Sigmoid colon (tissue), 7 donors: ENCODE data around the gene FAM76A. TPM values are rescaled to one million over a fixed set of nuclear protein-coding genes. Genes with fewer than 3 reads are reported as not detected.

ENCODE experiments used
- DNase-seq: peaks from one replicate; pipeline ENCODE4 v3.0.0-alpha.2; 2019
- H3K27ac ChIP-seq, 4 donors: fragments of 200-600 bp; sonication (generic); one replicate each; pipeline ENCODE4 v1.5.1; 2016 to 2019; ENCODE audit warnings: mild to moderate bottlenecking in 1 of 4
- H3K27me3 ChIP-seq, 3 donors: fragments of 200-600 bp; sonication (generic); one replicate each; pipeline ENCODE4 v1.5.1; 2019; ENCODE audit warnings: mild to moderate bottlenecking in 1 of 3
- H3K36me3 ChIP-seq, 4 donors: fragments of 200-600 bp; sonication (generic); one replicate each; pipeline ENCODE4 v1.5.1; 2016 to 2019
- H3K4me1 ChIP-seq, 4 donors: fragments of 200-600 bp; sonication (generic); one replicate each; pipeline ENCODE4 v1.5.1; 2017 to 2019
- H3K4me3 ChIP-seq, 4 donors: fragments of 200-600 bp; sonication (generic); one replicate each; pipeline ENCODE4 v1.5.1; 2017 to 2019; ENCODE audit warnings: mild to moderate bottlenecking in 2 of 4, moderate library complexity in 1 of 4
- H3K9me3 ChIP-seq, 4 donors: fragments of 200-600 bp in 3 of 4; sonication (generic) in 3 of 4; one replicate each; pipeline versions ENCODE4 v1.5.1 to v1.6.1; 2013 to 2019
- CTCF ChIP-seq, 4 experiments: fragments of 450-650 bp in 3 of 4; fragments of 200-600 bp in 1 of 4; IDR thresholded peaks; one replicate each; pipeline ENCODE4 v1.5.1; 2016 to 2019; ENCODE audit warnings: antibody characterized with exemption in 4 of 4, mild to moderate bottlenecking in 3 of 4, moderate library complexity in 2 of 4
- EP300 ChIP-seq, 4 donors: sonication (generic); formaldehyde crosslinking; IDR thresholded peaks; one replicate each; pipeline ENCODE4 v1.6.1; 2017; ENCODE audit warnings: antibody characterized with exemption in 4 of 4
- POLR2A ChIP-seq, 2 donors: fragments of 450-650 bp; IDR thresholded peaks; one replicate each; pipeline ENCODE4 v1.6.1; 2016; ENCODE audit warnings: antibody characterized with exemption in 2 of 2, mild to moderate bottlenecking in 2 of 2, moderate library complexity in 2 of 2
- POLR2AphosphoS5 ChIP-seq, 4 donors: sonication (generic); formaldehyde crosslinking; IDR thresholded peaks; one replicate each; pipeline ENCODE4 v1.6.1; 2017; ENCODE audit warnings: antibody characterized with exemption in 4 of 4
- WGBS, 2 donors: extraction: QIAGEN DNeasy Blood & Tissue Kit; methylation state at CpG; one replicate each; pipeline ENCODE4 v1.1.7; 2013; 5-methylcytosine and 5-hydroxymethylcytosine counted together
- intact Hi-C: fragments of 100-400 bp; cut with DNase I; formaldehyde crosslinking; loops from one replicate; pipeline ENCODE4 v1.15.1; 2023
- polyA plus RNA-seq, 3 donors: library from polyadenylated mRNA; stranded (reverse); fragments of 200-250 nt; gene quantifications; one replicate each; pipeline ENCODE4 v1.2.3, GENCODE V29; 2013
- total RNA-seq, 4 donors: library from RNA; depleted of rRNA; stranded (reverse); fragments of >200 nt; gene quantifications; one replicate each; pipeline ENCODE4 v1.1.0, GENCODE V29; 2016
- donor health status: healthy with polysubstance abuse.
- donor health status: Bipolar disorder and iron deficiency.
- donor health status: healthy.

FAM76A gene
- total and polyA plus RNA-seq, 7 donors = 3.6 to 24.3 (median 11.9) TPM

GRCh38 chr1:27682351-27682944 is 43.3 kb upstream of the FAM76A start:
- DNase-seq = no peak

GRCh38 chr1:27684176-27684575 is 41.6 kb upstream of the FAM76A start:
- intact Hi-C loops = no loop called here
- no peaks in the 10 kb centered on the region for H3K27me3 ChIP-seq
- 90 to 92% methylated on average over 2 of the region's 2 CpGs for WGBS, 2 donors
- no peak overlapping the region for H3K4me3 ChIP-seq
- H3K27ac ChIP-seq = no peak overlapping the region
- no peak for DNase-seq
- TF ChIP-seq POLR2AphosphoS5 (IDR thresholded peaks at IDR 0.05) = no peak
- TF ChIP-seq CTCF (IDR thresholded peaks at IDR 0.05) = no peak
- no peak for TF ChIP-seq EP300 (IDR thresholded peaks at IDR 0.05)
- TF ChIP-seq POLR2A (IDR thresholded peaks at IDR 0.05) = no peak
- H3K4me1 ChIP-seq = no peaks in the 10 kb centered on the region
- peaks cover 0 to 10% (median 8%) of the 10 kb centered on the region in 4 donors for H3K9me3 ChIP-seq
- no peaks in the 10 kb centered on the region for H3K36me3 ChIP-seq

More at GRCh38 chr1:27682351-27682944, 43.3 kb upstream of the FAM76A start:
- TF ChIP-seq POLR2A (IDR thresholded peaks at IDR 0.05) (no peak), CTCF (IDR thresholded peaks at IDR 0.05) (no peak), EP300 (IDR thresholded peaks at IDR 0.05) (no peak), POLR2AphosphoS5 (IDR thresholded peaks at IDR 0.05) (no peak)
- Histone ChIP-seq H3K27me3 (no peaks in the 10 kb centered on the region), H3K27ac (no peak overlapping the region), H3K36me3 (no peaks in the 10 kb centered on the region), H3K4me3 (no peak overlapping the region), H3K9me3 (peaks cover 0 to 10% (median 8%) of the 10 kb centered on the region in 4 donors), H3K4me1 (no peaks in the 10 kb centered on the region)
- WGBS, 2 donors = 44 to 78% methylated on average over 5 of the region's 5 CpGs
- intact Hi-C loops = no loop called here

GRCh38 chr1:27686223-27686990 is 39.4 kb upstream of the FAM76A start:
- TF ChIP-seq POLR2AphosphoS5 (IDR thresholded peaks at IDR 0.05) = no peak
- TF ChIP-seq CTCF (IDR thresholded peaks at IDR 0.05) = no peak
- Histone ChIP-seq H3K9me3 (peaks cover 0 to 7% (median 4%) of the 10 kb centered on the region in 4 donors), H3K36me3 (no peaks in the 10 kb centered on the region), H3K4me1 (no peaks in the 10 kb centered on the region), H3K4me3 (no peak overlapping the region), H3K27ac (no peak overlapping the region), H3K27me3 (no peaks in the 10 kb centered on the region)
- intact Hi-C loops = no loop called here
- WGBS, 2 donors = 37 to 68% methylated on average over 21 of the region's 21 CpGs
- no peak for DNase-seq

- TF ChIP-seq POLR2A (IDR thresholded peaks at IDR 0.05) = no peak
- no peak for TF ChIP-seq EP300 (IDR thresholded peaks at IDR 0.05)
- no peak for TF ChIP-seq CTCF (IDR thresholded peaks at IDR 0.05)
- no peak for TF ChIP-seq POLR2AphosphoS5 (IDR thresholded peaks at IDR 0.05)
- no peaks in the 10 kb centered on the region for H3K9me3 ChIP-seq
- no peak overlapping the region for H3K4me3 ChIP-seq
- no peaks in the 10 kb centered on the region for H3K27me3 ChIP-seq
- 95% methylated on average over 5 of the region's 5 CpGs for WGBS, 2 donors
- intact Hi-C loops = no loop called here
- no peak for DNase-seq
- no peaks in the 10 kb centered on the region for H3K36me3 ChIP-seq
- no peak overlapping the region for H3K27ac ChIP-seq
- no peaks in the 10 kb centered on the region for H3K4me1 ChIP-seq
These were observed 37.9 kb upstream of the FAM76A start for GRCh38 chr1:27687906-27688305.
